OCI-LY1 (cell line): ENCODE measurements around the gene SFMBT2.
"Not testable (repeated sequence)": the region's sequence is repeated elsewhere in the genome, so short reads cannot be mapped to it uniquely, and the experiment has no call there.

Source experiments
- H2AFZ ChIP-seq: fragments of 200-600 bp; sonication (generic), shearing (Covaris generic); 2 replicates; pipeline ENCODE4 v1.6.0; 2014; ENCODE audit warnings: antibody characterized with exemption, mild to moderate bottlenecking, low read length
- H3F3A ChIP-seq: fragments of 200-600 bp; sonication (generic), shearing (Covaris generic); 2 replicates; pipeline ENCODE4 v1.6.0; 2014; ENCODE audit warnings: mild to moderate bottlenecking, antibody characterized with exemption, low read length, moderate library complexity; ENCODE audit not compliant: insufficient read depth
- H3K27ac ChIP-seq: fragments of 200-600 bp; sonication (generic); 2 replicates; pipeline ENCODE4 v1.5.1; 2014; ENCODE audit warnings: low read length, mixed run types, mild to moderate bottlenecking, low read depth; ENCODE audit not compliant: poor library complexity, severe bottlenecking
- H3K27me3 ChIP-seq: fragments of 200-600 bp; sonication (generic); 2 replicates; pipeline ENCODE4 v1.6.0; 2014; ENCODE audit warnings: antibody characterized with exemption, mild to moderate bottlenecking, low read length, moderate library complexity; ENCODE audit not compliant: insufficient read depth
- H3K36me3 ChIP-seq: fragments of 200-600 bp; sonication (generic); 2 replicates; pipeline ENCODE4 v1.6.1; 2014; ENCODE audit warnings: mild to moderate bottlenecking, antibody characterized with exemption, low read length, moderate library complexity, mixed read lengths; ENCODE audit not compliant: insufficient read depth
- H3K4me1 ChIP-seq: fragments of 200-600 bp; sonication (generic); 2 replicates; pipeline ENCODE4 v1.5.1; 2014; ENCODE audit warnings: mild to moderate bottlenecking, low read length, moderate library complexity; ENCODE audit not compliant: insufficient read depth, severe bottlenecking
- H3K4me2 ChIP-seq: fragments of 200-600 bp; sonication (generic), shearing (Covaris generic); 2 replicates; pipeline ENCODE4 v1.6.1; 2014; ENCODE audit warnings: low read length
- H3K4me3 ChIP-seq: fragments of 200-600 bp; sonication (generic); 2 replicates; pipeline ENCODE4 v1.5.1; 2014; ENCODE audit warnings: low read length, low read depth, mild to moderate bottlenecking, mixed read lengths; ENCODE audit not compliant: poor library complexity, severe bottlenecking
- H3K79me2 ChIP-seq: fragments of 200-600 bp; shearing (Covaris generic); 2 replicates; pipeline ENCODE4 v1.6.1; 2016; ENCODE audit warnings: mixed run types, low read length, mixed read lengths; ENCODE audit not compliant: insufficient read depth
- H3K9ac ChIP-seq: fragments of 200-600 bp; sonication (generic), shearing (Covaris generic); 2 replicates; pipeline ENCODE4 v1.6.1; 2014; ENCODE audit warnings: mild to moderate bottlenecking, low read length, mixed read lengths
- H3K9me2 ChIP-seq: fragments of 200-600 bp; sonication (generic), shearing (Covaris generic); 2 replicates; pipeline ENCODE4 v1.6.1; 2014; ENCODE audit warnings: low read depth, mild to moderate bottlenecking, low read length, mixed read lengths
- H3K9me3 ChIP-seq: fragments of 200-600 bp; shearing (Covaris generic); 2 replicates; pipeline ENCODE4 v1.6.1; 2014; ENCODE audit warnings: low read length, mixed read lengths
- H4K20me1 ChIP-seq: fragments of 200-600 bp; sonication (generic), shearing (Covaris generic); 2 replicates; pipeline ENCODE4 v1.6.0; 2016; ENCODE audit warnings: mild to moderate bottlenecking, low read length; ENCODE audit not compliant: insufficient read depth
- EZH2 ChIP-seq: fragments of 200-600 bp; sonication (generic), shearing (Covaris generic); IDR thresholded peaks from 2 replicates; pipeline ENCODE4 v1.8.0; 2017; ENCODE audit warnings: borderline replicate concordance, mixed run types, mild to moderate bottlenecking, antibody characterized with exemption, low read length, moderate library complexity, mixed read lengths
- TF ChIP-seq, protein P1 (sequence below): fragments of 200-600 bp; sonication (generic), shearing (Covaris generic); IDR thresholded peaks from 2 replicates; pipeline ENCODE4 v1.5.1; 2017; ENCODE audit warnings: mild to moderate bottlenecking, antibody characterized with exemption, low read length, moderate library complexity, mixed read lengths

Gene SFMBT2

DNA sequence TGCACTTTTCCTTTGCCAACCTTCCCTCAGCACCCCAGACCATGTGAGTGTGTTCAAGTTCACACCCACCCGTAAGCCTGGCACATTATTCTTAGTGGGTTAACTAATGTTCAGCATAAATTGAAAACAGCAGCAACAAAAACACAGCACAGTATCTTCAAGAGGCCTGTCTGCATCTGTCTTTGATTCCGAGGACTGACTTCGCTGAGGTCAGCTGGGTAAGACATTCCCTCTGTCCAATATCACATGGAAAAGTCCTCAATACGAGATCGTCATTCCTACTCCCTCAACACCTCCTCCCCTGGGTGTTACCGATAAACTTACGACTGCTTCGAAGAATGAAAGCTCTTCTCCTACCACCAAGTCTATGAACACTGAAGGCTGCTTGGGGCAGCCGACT is 218.8 kb downstream of the SFMBT2 start:
- Histone ChIP-seq H3K27me3 (no peaks in the 10 kb centered on the region), H3K4me1 (no peaks in the 10 kb centered on the region), H3K79me2 (no peaks in the 10 kb centered on the region), H3K9me2 (no peaks in the 10 kb centered on the region), H3K9me3 (0 out of 2 replicates have a peak, but pooled peaks cover 3% of the 10 kb centered on the region), H3K27ac (no peak overlapping the region), H3K9ac (no peak overlapping the region), H3K4me2 (no peak overlapping the region), H2AFZ (no peak overlapping the region), H3K4me3 (no peak overlapping the region), H4K20me1 (no peaks in the 10 kb centered on the region), H3F3A (no peaks in the 10 kb centered on the region), H3K36me3 (peaks cover 52% of the 10 kb centered on the region)
- TF ChIP-seq, protein P1, sequence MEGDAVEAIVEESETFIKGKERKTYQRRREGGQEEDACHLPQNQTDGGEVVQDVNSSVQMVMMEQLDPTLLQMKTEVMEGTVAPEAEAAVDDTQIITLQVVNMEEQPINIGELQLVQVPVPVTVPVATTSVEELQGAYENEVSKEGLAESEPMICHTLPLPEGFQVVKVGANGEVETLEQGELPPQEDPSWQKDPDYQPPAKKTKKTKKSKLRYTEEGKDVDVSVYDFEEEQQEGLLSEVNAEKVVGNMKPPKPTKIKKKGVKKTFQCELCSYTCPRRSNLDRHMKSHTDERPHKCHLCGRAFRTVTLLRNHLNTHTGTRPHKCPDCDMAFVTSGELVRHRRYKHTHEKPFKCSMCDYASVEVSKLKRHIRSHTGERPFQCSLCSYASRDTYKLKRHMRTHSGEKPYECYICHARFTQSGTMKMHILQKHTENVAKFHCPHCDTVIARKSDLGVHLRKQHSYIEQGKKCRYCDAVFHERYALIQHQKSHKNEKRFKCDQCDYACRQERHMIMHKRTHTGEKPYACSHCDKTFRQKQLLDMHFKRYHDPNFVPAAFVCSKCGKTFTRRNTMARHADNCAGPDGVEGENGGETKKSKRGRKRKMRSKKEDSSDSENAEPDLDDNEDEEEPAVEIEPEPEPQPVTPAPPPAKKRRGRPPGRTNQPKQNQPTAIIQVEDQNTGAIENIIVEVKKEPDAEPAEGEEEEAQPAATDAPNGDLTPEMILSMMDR = no peak
- no peak for TF ChIP-seq EZH2

DNA sequence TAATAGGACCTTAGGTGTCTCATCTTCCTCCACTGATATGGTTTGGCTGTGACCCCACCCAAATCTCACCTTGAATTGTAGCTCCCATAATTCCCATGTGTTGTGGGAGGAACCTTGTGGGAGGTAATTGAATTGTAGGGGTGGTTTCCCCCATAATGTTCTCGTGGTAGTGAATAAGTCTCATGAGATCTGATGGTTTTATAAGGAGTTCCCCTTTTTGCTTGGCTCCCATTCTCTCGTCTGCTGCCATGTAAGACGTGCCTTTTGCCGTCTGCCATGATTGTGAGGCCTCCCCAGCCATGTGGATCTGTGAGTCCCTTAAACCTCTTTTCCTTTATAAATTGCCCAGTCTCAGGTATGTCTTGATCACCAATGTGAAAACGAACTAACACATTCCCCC is 220.1 kb downstream of the SFMBT2 start:
- H3K4me1 ChIP-seq, H3K4me3 ChIP-seq, H3K79me2 ChIP-seq, H3K9ac ChIP-seq, H2AFZ ChIP-seq, H4K20me1 ChIP-seq, H3K9me2 ChIP-seq, H3K9me3 ChIP-seq, H3K4me2 ChIP-seq, H3K27me3 ChIP-seq, H3F3A ChIP-seq, H3K27ac ChIP-seq: not testable (repeated sequence)
- peaks cover 39% of the 10 kb centered on the region for H3K36me3 ChIP-seq

DNA sequence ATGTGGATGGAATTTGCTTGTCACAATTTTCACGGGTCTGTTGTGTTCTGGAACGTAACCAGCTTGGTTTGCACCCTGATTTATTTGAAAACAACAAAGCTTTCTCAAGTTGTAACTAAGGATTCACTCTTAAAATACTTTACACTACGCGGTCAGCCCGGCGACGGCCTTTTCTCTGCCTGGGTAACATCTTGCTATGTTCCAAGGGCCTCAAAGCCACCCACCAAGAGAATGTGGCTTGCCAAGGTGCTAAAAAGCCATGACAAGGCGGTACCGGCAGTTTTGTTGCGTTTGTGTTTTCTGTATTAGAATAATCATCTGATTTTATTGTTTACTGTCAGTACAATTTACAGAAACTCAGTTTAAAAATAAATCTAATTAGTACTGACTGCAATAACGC is 220.9 kb downstream of the SFMBT2 start:
- H4K20me1 ChIP-seq = no peaks in the 10 kb centered on the region
- peaks cover 37% of the 10 kb centered on the region for H3K36me3 ChIP-seq
- no peak overlapping the region for H3K9ac ChIP-seq
- no peak overlapping the region for H3K4me3 ChIP-seq
- no peak overlapping the region for H3K27ac ChIP-seq
- H3K4me1 ChIP-seq = no peaks in the 10 kb centered on the region
- TF ChIP-seq, protein P1 = no peak
- TF ChIP-seq EZH2 = no peak
- no peaks in the 10 kb centered on the region for H3K79me2 ChIP-seq
- no peaks in the 10 kb centered on the region for H3F3A ChIP-seq
- H3K9me3 ChIP-seq = no peaks in the 10 kb centered on the region
- no peak overlapping the region for H2AFZ ChIP-seq
- no peaks in the 10 kb centered on the region for H3K27me3 ChIP-seq
- no peak overlapping the region for H3K4me2 ChIP-seq
- no peaks in the 10 kb centered on the region for H3K9me2 ChIP-seq

DNA sequence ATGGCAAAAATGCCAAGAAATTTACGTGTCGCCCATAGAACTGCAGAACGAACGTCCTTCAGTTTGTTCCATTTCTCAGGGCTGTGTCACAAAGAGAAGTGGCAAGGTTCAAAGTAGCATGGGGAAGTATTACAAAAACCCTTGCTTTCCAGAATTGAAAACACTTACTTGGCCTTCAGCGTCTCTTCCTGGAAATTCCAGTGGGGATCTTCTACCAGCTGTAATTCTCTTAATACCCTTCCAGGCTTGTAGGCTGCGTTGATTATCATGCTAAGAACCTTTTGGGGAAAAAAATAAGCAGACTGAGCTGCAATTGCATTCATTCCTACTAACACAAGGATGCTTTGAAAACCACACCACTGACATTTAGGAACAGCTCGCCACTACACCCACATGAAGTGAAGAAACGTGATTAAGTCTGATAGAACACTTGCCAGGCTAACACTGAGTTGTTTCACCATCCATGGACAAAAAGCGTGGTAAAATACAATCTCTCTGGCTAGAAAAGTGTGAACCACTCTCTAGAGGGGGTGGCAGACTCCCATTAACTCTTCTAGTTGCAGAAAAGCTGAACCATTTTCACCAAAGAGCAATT is 222.3 kb downstream of the SFMBT2 start:
- TF ChIP-seq, protein P1 = no peak
- no peak for TF ChIP-seq EZH2
- Histone ChIP-seq H3F3A (no peaks in the 10 kb centered on the region), H4K20me1 (no peaks in the 10 kb centered on the region), H3K9me2 (no peaks in the 10 kb centered on the region), H3K4me2 (no peak overlapping the region), H3K4me3 (no peak overlapping the region), H3K36me3 (peaks cover 43% of the 10 kb centered on the region), H3K27ac (no peak overlapping the region), H3K4me1 (no peaks in the 10 kb centered on the region), H3K9me3 (no peaks in the 10 kb centered on the region), H2AFZ (no peak overlapping the region), H3K9ac (no peak overlapping the region), H3K27me3 (no peaks in the 10 kb centered on the region), H3K79me2 (no peaks in the 10 kb centered on the region)
